ENCODE measurements around the gene ZSCAN1.

The ZSCAN1 gene

GRCh38 chr19:58058467-58058866 lies 24.6 kb downstream of the ZSCAN1 start:
- TF ChIP-seq, protein P1, sequence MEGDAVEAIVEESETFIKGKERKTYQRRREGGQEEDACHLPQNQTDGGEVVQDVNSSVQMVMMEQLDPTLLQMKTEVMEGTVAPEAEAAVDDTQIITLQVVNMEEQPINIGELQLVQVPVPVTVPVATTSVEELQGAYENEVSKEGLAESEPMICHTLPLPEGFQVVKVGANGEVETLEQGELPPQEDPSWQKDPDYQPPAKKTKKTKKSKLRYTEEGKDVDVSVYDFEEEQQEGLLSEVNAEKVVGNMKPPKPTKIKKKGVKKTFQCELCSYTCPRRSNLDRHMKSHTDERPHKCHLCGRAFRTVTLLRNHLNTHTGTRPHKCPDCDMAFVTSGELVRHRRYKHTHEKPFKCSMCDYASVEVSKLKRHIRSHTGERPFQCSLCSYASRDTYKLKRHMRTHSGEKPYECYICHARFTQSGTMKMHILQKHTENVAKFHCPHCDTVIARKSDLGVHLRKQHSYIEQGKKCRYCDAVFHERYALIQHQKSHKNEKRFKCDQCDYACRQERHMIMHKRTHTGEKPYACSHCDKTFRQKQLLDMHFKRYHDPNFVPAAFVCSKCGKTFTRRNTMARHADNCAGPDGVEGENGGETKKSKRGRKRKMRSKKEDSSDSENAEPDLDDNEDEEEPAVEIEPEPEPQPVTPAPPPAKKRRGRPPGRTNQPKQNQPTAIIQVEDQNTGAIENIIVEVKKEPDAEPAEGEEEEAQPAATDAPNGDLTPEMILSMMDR (IDR thresholded peaks at IDR 0.05; ENCODE audit: insufficient read depth, missing control alignments), result no peak
- FAIRE-seq (no peak), DNase-seq (ENCODE audit: insufficient read length, low spot score) (no peak)

GRCh38 chr19:58059003-58059670 lies 25.3 kb downstream of the ZSCAN1 start, which contains the start of gene ZNF135:
Gene ZNF135, plus strand, starts transcription at chr19:58059282. Its CDS starts 721 bp downstream, at chr19:58060003.
- no peak for FAIRE-seq
- TF ChIP-seq, protein P1 (IDR thresholded peaks at IDR 0.05; ENCODE audit: insufficient read depth, missing control alignments), result no peak
- peak; percentile 99 for DNase-seq (ENCODE audit: insufficient read length, low spot score)

DNA sequence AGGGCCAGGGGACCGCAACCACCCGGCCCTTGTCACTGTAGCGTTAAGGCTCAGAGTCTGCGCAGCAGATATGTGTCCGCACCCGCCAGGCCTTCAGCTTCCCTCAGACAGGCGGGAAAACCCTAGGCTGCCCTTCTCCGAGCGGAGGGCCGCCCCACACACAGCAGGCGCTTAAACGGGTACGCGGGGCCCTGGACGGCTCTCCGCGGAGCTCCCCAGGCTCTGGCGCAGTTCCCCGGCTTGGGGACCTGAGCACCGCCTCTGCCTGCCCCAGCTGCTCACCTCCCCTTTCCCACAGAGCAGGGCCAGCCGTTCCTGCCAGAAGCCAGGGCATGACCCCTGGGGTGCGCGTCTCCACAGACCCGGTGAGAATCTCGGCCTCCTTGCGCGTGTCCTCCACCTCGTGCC lies 25.9 kb downstream of the ZSCAN1 start:
- TF ChIP-seq, protein P1 (IDR thresholded peaks at IDR 0.05; ENCODE audit: insufficient read depth, missing control alignments), result no peak
- DNase-seq (ENCODE audit: insufficient read length, low spot score) (no peak), FAIRE-seq (no peak)

DNA sequence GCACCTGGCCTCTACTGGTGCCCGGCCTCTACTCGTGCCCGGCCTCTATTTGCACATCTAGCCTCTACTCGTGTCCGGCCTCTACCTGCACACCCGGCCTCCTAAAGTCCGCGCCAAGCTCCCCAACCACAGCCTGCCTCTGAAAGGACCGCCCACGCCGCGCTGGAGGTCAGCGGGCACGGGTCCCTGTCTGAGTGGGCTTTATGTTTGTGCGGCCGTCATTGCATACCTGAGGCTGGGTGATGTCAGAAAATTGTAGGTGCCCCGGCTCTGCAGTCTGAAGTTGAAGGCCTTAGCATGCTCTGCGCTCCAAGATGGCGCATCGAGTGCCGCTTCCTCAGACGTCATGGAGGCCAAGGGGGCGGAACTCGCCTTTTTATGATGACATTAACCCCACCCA lies 26.4 kb downstream of the ZSCAN1 start:
- TF ChIP-seq, protein P1 (IDR thresholded peaks at IDR 0.05; ENCODE audit: insufficient read depth, missing control alignments), result no peak
- DNase-seq (ENCODE audit: insufficient read length, low spot score) (no peak), FAIRE-seq (no peak)

GRCh38 chr19:58063712-58064111 lies 29.9 kb downstream of the ZSCAN1 start:
- TF ChIP-seq, protein P1 (IDR thresholded peaks at IDR 0.05; ENCODE audit: insufficient read depth, missing control alignments), result no peak
- DNase-seq (ENCODE audit: insufficient read length, low spot score) (no peak), FAIRE-seq (no peak)

DNA sequence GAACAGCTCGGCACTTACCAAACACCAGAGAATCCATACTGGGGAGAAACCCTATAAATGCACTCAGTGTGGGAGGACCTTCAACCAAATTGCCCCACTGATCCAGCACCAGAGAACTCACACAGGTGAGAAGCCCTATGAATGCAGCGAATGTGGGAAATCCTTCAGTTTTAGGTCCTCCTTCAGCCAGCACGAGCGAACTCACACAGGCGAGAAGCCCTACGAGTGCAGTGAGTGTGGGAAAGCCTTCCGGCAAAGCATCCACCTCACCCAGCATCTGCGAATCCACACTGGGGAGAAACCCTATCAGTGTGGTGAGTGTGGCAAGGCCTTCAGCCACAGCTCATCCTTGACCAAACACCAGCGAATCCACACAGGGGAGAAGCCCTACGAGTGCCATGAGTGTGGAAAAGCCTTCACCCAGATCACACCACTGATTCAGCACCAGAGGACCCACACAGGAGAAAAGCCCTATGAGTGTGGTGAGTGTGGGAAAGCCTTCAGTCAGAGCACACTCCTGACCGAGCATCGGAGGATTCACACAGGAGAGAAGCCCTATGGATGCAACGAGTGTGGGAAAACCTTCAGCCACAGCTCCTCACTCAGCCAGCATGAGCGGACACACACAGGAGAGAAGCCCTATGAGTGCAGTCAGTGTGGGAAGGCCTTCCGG lies 33.6 kb downstream of the ZSCAN1 start:
- no peak for DNase-seq (ENCODE audit: insufficient read length, low spot score)
- FAIRE-seq, result no peak
- TF ChIP-seq, protein P1 (IDR thresholded peaks at IDR 0.05; ENCODE audit: insufficient read depth, missing control alignments), result no peak

GRCh38 chr19:58079792-58080191 lies 46.0 kb downstream of the ZSCAN1 start:
- DNase-seq (ENCODE audit: insufficient read length, low spot score) (no peak), FAIRE-seq (no peak)
- TF ChIP-seq, protein P1 (IDR thresholded peaks at IDR 0.05; ENCODE audit: insufficient read depth, missing control alignments), result no peak
